HG02623 (cell line): ENCODE results near the gene PRODH2.
"Not testable (repeated sequence)": the region's sequence is repeated elsewhere in the genome, so short reads cannot be mapped to it uniquely, and the experiment has no call there.

Experiments used
- ATAC-seq: cut with Tn5 transposase; IDR thresholded peaks from one replicate; pipeline ENCODE4 v1.9.1; 2021; ENCODE audit warnings: moderate library complexity; ENCODE audit not compliant: unreplicated experiment

Gene PRODH2

DNA sequence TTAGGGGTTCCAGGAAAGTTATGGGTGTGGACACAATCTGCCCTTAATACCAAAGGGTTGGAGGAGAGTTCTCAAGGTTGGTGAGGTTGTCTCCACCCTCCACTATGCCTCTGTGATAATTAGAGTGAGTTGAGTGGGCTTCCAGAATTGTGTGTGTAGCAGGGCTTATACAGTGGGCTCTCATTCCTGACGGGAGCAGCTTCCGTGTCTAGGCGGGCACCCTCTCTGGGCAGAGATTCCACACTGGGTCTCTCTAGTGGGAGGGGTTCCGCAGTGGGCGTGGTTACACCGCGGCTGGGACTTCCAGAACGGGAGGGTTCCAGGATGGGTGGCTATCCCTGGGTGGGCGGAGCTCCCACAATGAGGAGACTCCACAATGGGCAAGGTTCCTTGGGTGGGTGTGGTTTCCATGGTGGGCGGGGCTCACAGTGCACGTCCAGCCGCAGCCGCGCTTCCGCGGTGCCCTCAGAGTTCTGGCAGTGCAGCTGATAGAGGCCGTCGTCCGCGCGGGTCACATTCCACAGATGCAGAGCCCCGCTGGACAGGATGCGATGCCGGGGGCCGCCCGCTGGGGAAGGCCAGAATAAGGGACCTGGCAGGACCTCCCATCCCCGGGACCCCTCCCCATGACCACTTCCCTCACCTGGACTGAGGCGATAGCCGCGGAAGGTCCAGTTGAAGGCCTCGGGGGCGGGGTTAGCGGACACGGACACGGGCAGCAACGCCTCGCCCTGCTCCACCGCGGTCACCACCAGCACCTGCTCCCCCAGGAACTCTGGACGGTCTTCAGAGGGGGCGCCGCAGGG lies 31.2 kb upstream of the PRODH2 start:
- no peak for ATAC-seq

DNA sequence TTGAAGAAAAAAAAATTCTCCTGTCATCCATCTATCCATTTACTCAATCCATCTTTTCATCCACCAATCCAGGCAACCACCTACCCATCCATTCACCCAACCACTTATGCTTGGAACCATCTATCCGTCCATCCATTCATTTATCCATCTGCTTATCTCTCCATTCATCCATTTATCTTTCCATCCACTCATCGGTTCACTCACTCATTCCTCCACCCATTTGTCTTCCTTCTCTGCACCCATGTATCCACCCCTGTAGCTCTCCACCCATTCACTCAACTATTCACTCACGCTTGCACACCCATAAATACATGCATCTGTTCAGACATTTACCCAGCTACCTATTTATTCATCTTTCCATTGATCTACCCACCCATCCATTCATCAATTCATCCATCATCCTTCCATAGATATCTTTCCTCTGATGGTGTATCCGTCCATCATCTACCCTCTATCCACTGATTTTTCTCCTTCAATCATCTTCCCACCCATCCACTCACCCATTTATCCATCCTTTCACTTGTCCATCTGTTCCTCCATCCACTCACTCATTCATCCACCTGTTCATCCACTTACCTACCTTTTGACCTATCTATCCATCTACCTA lies 30.1 kb upstream of the PRODH2 start:
- ATAC-seq = no peak

GRCh38 chr19:35841961-35842595 lies 29.4 kb upstream of the PRODH2 start:
- ATAC-seq = no peak

DNA sequence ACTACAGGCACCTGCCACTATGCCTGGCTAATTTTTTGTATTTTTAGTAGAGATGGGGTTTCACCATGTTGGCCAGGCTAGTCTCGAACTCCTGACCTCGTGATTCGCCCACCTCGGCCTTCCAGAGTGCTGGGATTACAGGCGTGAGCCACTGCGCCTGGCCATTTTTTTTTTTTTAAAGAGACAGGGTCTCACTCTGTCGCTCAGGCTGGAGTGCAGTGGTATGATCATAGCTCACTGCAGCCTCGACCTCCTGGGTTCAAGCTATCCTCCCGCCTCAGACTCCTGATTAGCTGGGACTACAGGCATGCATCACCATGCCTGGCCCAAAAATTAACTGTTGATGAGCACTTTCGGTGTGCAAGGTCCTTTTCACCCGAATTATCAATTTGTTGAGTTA lies 23.5 kb upstream of the PRODH2 start:
- not testable (repeated sequence) for ATAC-seq

DNA sequence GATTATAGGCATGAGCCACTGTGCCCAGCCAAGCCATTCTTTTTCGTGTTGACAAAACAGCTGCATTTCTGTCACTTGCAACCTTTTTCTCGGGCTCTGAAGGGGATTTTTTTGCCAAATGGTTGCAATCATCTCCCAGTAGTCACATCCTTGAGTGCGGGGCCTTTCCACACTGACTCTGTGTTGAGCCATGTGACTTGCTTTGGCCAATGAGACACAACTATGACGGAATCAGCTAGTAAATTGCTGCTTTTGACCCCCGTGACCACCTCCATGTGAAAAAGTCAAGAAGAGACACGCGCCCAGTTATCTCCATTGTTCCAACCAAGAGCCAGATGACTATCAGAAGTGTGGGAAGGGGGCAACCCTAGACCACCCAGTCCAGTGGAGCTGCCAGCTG lies 21.3 kb upstream of the PRODH2 start:
- no peak for ATAC-seq

DNA sequence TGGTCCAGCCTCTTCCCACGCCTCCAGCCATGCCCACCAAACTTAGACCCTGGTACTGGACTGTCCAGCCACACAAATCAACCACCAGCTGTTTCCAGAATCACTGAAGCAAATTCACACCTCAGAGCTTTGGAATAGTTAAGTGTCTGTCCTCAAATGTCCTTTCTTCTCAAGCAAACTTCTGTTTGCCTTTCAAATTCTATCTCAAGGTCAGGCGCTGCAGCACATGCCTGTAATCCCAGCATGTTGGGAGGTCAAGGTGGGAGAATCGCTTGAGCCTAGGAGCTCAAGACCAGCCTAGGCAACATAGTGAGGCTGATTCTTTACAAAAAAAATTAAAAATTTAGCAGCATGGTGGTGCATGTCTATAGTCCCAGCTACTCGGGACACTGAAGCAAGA lies 19.4 kb upstream of the PRODH2 start:
- no peak for ATAC-seq

- no peak for ATAC-seq
These were observed 18.3 kb upstream of the PRODH2 start for GRCh38 chr19:35830986-35831385.

- no peak for ATAC-seq
These were observed 16.2 kb upstream of the PRODH2 start for GRCh38 chr19:35828692-35829301.

GRCh38 chr19:35824150-35824549 lies 11.5 kb upstream of the PRODH2 start:
- no peak for ATAC-seq

- no peak for ATAC-seq
These were observed 9.9 kb upstream of the PRODH2 start for GRCh38 chr19:35822579-35822978.

DNA sequence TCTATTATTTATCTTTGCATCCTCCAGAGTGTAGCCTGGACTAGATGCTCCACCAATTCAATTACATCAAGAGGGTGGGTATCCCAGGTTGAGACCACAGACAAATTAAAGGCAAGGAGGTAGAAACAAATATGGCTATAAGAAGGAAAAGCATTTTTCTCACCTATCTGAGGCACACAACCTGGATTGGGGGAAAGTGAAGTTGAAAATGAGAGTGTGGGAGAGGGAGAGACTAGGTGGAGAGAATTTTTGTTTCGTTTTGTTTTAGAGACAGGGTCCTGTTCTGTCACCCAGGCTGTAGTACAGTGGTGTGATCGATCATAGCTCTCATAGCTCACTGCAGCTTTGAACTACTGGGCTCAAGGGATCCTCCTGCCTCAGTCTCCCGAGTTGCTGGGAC lies 5.8 kb upstream of the PRODH2 start:
- ATAC-seq = no peak

DNA sequence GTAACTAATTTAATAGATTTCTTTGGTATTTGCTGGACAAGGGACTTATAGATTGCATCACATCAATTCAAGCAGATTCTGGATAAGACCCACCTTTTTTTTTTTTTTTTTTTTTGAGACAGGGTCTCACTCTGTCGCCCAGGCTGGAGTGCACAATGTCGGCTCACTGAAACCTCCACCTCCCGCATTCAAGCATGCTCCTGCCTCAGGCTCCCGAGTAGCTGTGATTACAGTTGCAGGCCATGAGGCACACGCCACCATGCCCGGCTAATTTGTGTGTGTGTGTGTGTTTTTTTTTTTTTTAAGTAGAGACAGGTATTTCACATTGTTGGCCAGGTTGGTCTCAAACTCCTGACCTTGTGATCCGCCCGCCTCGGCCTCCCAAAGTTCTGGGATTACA lies 4.2 kb upstream of the PRODH2 start:
- ATAC-seq = no peak

DNA sequence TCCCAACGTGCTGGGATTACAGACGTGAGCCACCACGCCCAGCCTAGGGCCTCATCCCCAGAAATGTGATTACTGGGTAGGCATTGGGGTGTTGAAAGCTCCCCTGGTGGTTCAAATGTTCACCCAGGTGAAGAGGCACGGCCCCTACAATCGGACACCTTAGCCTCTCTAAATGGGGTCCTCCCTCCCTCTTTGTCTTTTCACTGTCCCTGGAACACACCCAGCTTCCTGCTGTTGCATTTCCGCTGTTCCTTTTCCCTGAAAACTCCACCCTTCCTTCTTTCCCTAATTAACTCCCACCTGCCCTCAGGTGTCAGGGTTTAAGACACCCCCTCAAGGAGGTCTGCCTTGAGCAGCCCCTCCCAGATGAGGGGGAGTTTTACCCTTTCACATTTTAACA lies 3.6 kb upstream of the PRODH2 start:
- ATAC-seq = no peak

GRCh38 chr19:35813043-35813890 lies 622 bp upstream of the PRODH2 start:
- no peak for ATAC-seq

GRCh38 chr19:35811317-35812219 lies 1.1 kb downstream of the PRODH2 start:
- no peak for ATAC-seq

GRCh38 chr19:35807633-35808032 lies 5.0 kb downstream of the PRODH2 start:
- ATAC-seq = no peak

DNA sequence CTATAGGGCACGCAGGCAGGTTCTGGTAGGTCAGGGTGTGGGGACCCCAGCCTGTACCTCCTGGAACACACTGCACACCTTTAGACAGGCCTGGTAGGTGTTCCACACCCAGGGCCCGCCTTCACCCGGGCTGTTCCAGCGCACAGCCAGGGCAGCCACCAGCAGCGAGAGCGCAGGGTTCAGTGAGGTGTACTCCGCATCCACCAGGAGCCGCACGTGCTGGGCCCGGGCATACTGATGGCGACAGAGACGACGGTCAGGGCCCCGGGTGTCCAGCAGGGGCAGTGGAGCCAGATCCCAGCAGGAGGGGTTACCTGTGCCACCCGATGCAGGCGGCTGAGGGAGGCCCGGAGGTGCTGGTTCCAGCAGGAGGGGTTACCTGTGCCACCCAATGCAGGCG lies 6.0 kb downstream of the PRODH2 start:
- no peak for ATAC-seq

- ATAC-seq = no peak
These were observed 7.0 kb downstream of the PRODH2 start for GRCh38 chr19:35805526-35806102.

DNA sequence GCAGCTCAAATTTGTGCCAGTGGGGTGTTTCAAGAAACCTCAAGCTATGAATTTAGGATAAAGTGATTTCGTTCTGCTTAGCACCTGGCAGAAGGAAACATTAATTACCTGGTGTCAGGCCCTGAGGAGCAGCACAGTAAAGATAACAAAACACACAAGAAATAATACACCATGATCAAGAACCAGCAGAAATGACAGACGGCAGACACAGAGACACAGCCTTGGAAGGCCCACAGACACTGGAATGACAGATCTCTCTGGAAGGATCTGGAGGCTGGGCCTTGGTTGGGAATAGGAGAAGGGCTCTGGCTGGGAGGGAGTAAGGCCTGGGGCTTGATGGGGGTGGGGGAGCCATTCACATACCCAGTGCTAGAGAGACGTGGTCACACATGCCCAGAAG lies 10.8 kb downstream of the PRODH2 start:
- ATAC-seq = no peak

- ATAC-seq = no peak
These were observed 15.0 kb downstream of the PRODH2 start for GRCh38 chr19:35797663-35798062.
